HepG2 (cell line): ENCODE data around the gene MRPL43. TPM values are rescaled to one million over a fixed set of nuclear protein-coding genes. Genes with fewer than 3 reads are reported as not detected.

Source experiments
- ATAC-seq: fragments of 200-7000 bp; cut with Tn5 transposase; 3 replicates; pipeline ENCODE4 v1.9.1; 2020; ENCODE audit warnings: mild to moderate bottlenecking, moderate library complexity
- BruUV-seq: library from RNA; stranded (reverse); fragments of 400-500 nt; replicated peaks from 2 replicates; lab custom pipeline; 2021; lab: Mats Ljungman, UMichigan
- CTCF ChIA-PET: fragments of 300-600 bp; formaldehyde crosslinking; extraction: SDS; loops from one replicate; lab custom pipeline; 2021; ENCODE audit warnings: low total read pairs, inconsistent platforms, low intra/inter-chr PET ratio; lab: Yijun Ruan, JAX
- POLR2A ChIA-PET: fragments of 350-600 bp; sonication (Branson Sonifier 250); formaldehyde crosslinking; loops from one replicate; lab custom pipeline; 2020; ENCODE audit warnings: antibody characterized with exemption, inconsistent platforms; lab: Yijun Ruan, JAX
- DNase-seq: peaks from one replicate; pipeline ENCODE4 v3.0.0-alpha.2; 2015; ENCODE audit warnings: low spot score
- FAIRE-seq: peaks from 3 replicates; lab custom pipeline; 2011; peaks lifted over from hg19 to GRCh38; lab: Jason Lieb, UNC
- H2AFZ ChIP-seq: one replicate; pipeline ENCODE4 v1.6.1; 2011; ENCODE audit warnings: low read length, inconsistent platforms
- H3K27ac ChIP-seq: fragments of 300-600 bp; 3 replicates; pipeline ENCODE4 v1.8.0; 2011; ENCODE audit warnings: mixed run types, mild to moderate bottlenecking, mixed read lengths, low read length, inconsistent platforms; ENCODE audit not compliant: insufficient read depth; ENCODE audit errors: extremely low read length
- H3K27me3 ChIP-seq, 2 experiments: fragments of 200-600 bp in 1 of 2; 2 replicates in 1 of 2; 3 replicates in 1 of 2; pipeline versions ENCODE4 v1.6.0 to v1.8.0; 2011; ENCODE audit warnings: low read length in 2 of 2, mild to moderate bottlenecking in 2 of 2, moderate library complexity in 2 of 2, inconsistent platforms in 1 of 2; ENCODE audit not compliant: insufficient read depth in 2 of 2, control insufficient read depth in 1 of 2
- H3K36me3 ChIP-seq, 2 experiments: fragments of 200-600 bp in 1 of 2; replicated peaks in 1 of 2; 2 replicates in 1 of 2; 3 replicates in 1 of 2; pipeline versions ENCODE4 v1.5.1 to v1.8.0; 2011; ENCODE audit warnings: low read length in 2 of 2, inconsistent platforms in 1 of 2; ENCODE audit not compliant: insufficient read depth in 2 of 2, control insufficient read depth in 1 of 2
- H3K4me1 ChIP-seq: 2 replicates; pipeline ENCODE4 v1.5.1; 2012; ENCODE audit warnings: low read length, inconsistent platforms; ENCODE audit not compliant: insufficient read depth
- H3K4me2 ChIP-seq: 2 replicates; pipeline ENCODE4 v1.6.0; 2011; ENCODE audit warnings: low read depth, low read length, inconsistent platforms
- H3K4me3 ChIP-seq, 3 experiments: fragments of 200-600 bp in 1 of 3; sonication (generic), shearing (Covaris generic) in 1 of 3; replicated peaks in 1 of 3; 2 replicates each; pipeline ENCODE4 v1.5.1; 2011 to 2016; ENCODE audit warnings: low read length in 3 of 3, inconsistent platforms in 2 of 3, low read depth in 2 of 3, mild to moderate bottlenecking in 2 of 3, control low read depth in 1 of 3, mixed read lengths in 1 of 3; ENCODE audit not compliant: insufficient read depth in 1 of 3
- H3K79me2 ChIP-seq: one replicate; pipeline ENCODE4 v1.6.1; 2011; ENCODE audit warnings: low read length, inconsistent platforms; ENCODE audit not compliant: insufficient read depth
- H3K9ac ChIP-seq: 2 replicates; pipeline ENCODE4 v1.6.0; 2011; ENCODE audit warnings: mild to moderate bottlenecking, low read depth, low read length, inconsistent platforms; ENCODE audit not compliant: insufficient read depth
- H3K9me3 ChIP-seq: 2 replicates; pipeline ENCODE4 v1.5.1; 2012; ENCODE audit warnings: mild to moderate bottlenecking, low read length
- H4K20me1 ChIP-seq: 2 replicates; pipeline ENCODE4 v1.6.0; 2011; ENCODE audit warnings: inconsistent platforms, mild to moderate bottlenecking, low read length, moderate library complexity; ENCODE audit not compliant: insufficient read depth
- ARNT2 ChIP-seq: sonication (generic); formaldehyde crosslinking; IDR thresholded peaks from 2 replicates; pipeline ENCODE4 v1.8.0; 2022; ENCODE audit warnings: mild to moderate bottlenecking, low read depth, missing genetic modification reagents, moderate library complexity
- ATM ChIP-seq: fragments of 450-650 bp; IDR thresholded peaks from 2 replicates; pipeline ENCODE4 v1.7.1; 2017; ENCODE audit warnings: mild to moderate bottlenecking, borderline replicate concordance
- GATA4 ChIP-seq: sonication (generic); IDR thresholded peaks from 2 replicates; pipeline ENCODE4 v1.6.1; 2016; ENCODE audit warnings: antibody characterized with exemption, low read depth, borderline replicate concordance
- PPARG ChIP-seq: conservative IDR thresholded peaks from 2 replicates; pipeline ENCODE4 v1.6.1; 2016; ENCODE audit warnings: missing biosample characterization, missing genetic modification reagents
- RARA ChIP-seq: IDR thresholded peaks from 2 replicates; pipeline ENCODE4 v1.6.1; 2016; ENCODE audit warnings: missing genetic modification reagents, missing compliant biosample characterization
- RFXANK ChIP-seq: IDR thresholded peaks from 2 replicates; pipeline ENCODE4 v1.6.1; 2016
- TEAD3 ChIP-seq: optimal IDR thresholded peaks from 2 replicates; pipeline ENCODE3; 2016; ENCODE audit warnings: borderline replicate concordance
- ZNF468 ChIP-seq: sonication (generic); formaldehyde crosslinking; IDR thresholded peaks from 2 replicates; pipeline ENCODE4 v1.8.0; 2022; ENCODE audit warnings: mild to moderate bottlenecking, moderate library complexity, missing genetic modification reagents
- ZNF501 ChIP-seq: sonication (generic); formaldehyde crosslinking; IDR thresholded peaks from 2 replicates; pipeline ENCODE4 v1.5.1; 2020; ENCODE audit warnings: mild to moderate bottlenecking, moderate library complexity, missing genetic modification reagents
- ZNF761 ChIP-seq: sonication (generic); formaldehyde crosslinking; conservative IDR thresholded peaks from 2 replicates; pipeline ENCODE4 v1.4.0; 2020; ENCODE audit warnings: mild to moderate bottlenecking, missing genetic modification reagents
- ZNF891 ChIP-seq: sonication (generic); formaldehyde crosslinking; IDR thresholded peaks from 2 replicates; pipeline ENCODE4 v1.5.0; 2020; ENCODE audit warnings: mild to moderate bottlenecking, missing genetic modification reagents
- WGBS: methylation state at CpG from one replicate; pipeline ENCODE4 v1.1.6; 2017; ENCODE audit warnings: low lambda C conversion rate; 5-methylcytosine and 5-hydroxymethylcytosine counted together
- in situ Hi-C: cut with HindIII; loops from 2 replicates; pipeline ENCODE4 v1.10.0; 2017; ENCODE audit warnings: low pct_unique_long_range_greater_than_20kb; ENCODE audit not compliant: extremely low pct_ligation_motif_present
- intact Hi-C: fragments of 100-400 bp; cut with micrococcal nuclease; formaldehyde crosslinking; loops from one replicate; pipeline ENCODE4 v1.10.0; 2022; ENCODE audit not compliant: unreplicated experiment
- polyA plus RNA-seq, 8 experiments: library from polyadenylated mRNA; depleted of rRNA in 3 of 8; stranded (reverse) in 7 of 8; unstranded in 1 of 8; fragments of >200 nt; fragmentation: Illumina TruSeq in 4 of 8; extraction: Trizol in 4 of 8; gene quantifications; 2 replicates each; pipeline versions ENCODE4 v1.2.1 to v1.2.3, GENCODE V29; 2011 to 2016; ENCODE audit warnings: low read depth in 4 of 8, missing spikeins in 1 of 8, mixed read lengths in 1 of 8; ENCODE audit not compliant: insufficient read depth in 1 of 8
- total RNA-seq, 5 experiments: library from RNA; depleted of rRNA; stranded (reverse); fragments of >200 nt; fragmentation: Illumina TruSeq; extraction: Trizol; gene quantifications; 2 replicates each; pipeline ENCODE4 v1.2.3, GENCODE V29; 2016; ENCODE audit warnings: low read depth in 1 of 5
- TF ChIP-seq, protein P1 (sequence below): sonication (generic); formaldehyde crosslinking; IDR thresholded peaks from 2 replicates; pipeline ENCODE4 v1.5.0; 2020; ENCODE audit warnings: mild to moderate bottlenecking, missing genetic modification reagents
- TF ChIP-seq, protein P2 (sequence below): sonication (generic); formaldehyde crosslinking; IDR thresholded peaks from 2 replicates; pipeline ENCODE4 v1.4.0; 2020; ENCODE audit warnings: missing genetic modification reagents
- TF ChIP-seq, protein P3 (sequence below): sonication (generic); formaldehyde crosslinking; IDR thresholded peaks from 2 replicates; pipeline ENCODE4 v1.8.0; 2022; ENCODE audit warnings: missing genetic modification reagents, mild to moderate bottlenecking, borderline replicate concordance
- TF ChIP-seq, protein P4 (sequence below): sonication (generic); formaldehyde crosslinking; IDR thresholded peaks from 2 replicates; pipeline ENCODE4 v1.8.0; 2022; ENCODE audit warnings: missing genetic modification reagents, mild to moderate bottlenecking, inconsistent platforms, borderline replicate concordance
- TF ChIP-seq, protein P5 (sequence below): sonication (generic); formaldehyde crosslinking; IDR thresholded peaks from 2 replicates; pipeline ENCODE4 v1.5.0; 2020; ENCODE audit warnings: mild to moderate bottlenecking, missing genetic modification reagents, moderate library complexity

The MRPL43 gene
- total and polyA plus RNA-seq, 2 of the 13 experiments (the other 11 are each of a cell fraction or from before 2014, with no cell fraction given) = 71.0 to 73.7 TPM

DNA sequence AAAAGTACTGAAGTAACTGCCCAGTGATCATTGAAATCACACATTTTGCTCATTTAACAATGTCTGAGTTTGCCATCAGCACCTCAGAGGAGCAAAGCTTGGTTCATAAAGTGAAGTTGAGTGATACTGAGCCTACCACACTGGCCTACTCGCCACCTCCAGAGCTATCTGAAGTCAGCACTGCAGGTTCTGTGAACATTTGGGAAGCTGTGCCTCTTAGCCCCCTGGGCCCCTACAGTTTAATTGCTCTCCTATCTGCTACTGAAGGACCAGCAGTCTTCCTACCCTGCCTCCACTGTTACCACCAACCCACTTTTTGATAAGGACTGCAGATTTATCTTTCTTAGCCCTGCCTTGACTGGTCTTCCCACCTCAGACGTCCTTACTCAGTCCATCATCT, 20.0 kb downstream of the MRPL43 start (continued):
- TF ChIP-seq ARNT2 (CRISPR knock-in tag) = no peak
- TF ChIP-seq, all 625 proteins: peak for 4

DNA sequence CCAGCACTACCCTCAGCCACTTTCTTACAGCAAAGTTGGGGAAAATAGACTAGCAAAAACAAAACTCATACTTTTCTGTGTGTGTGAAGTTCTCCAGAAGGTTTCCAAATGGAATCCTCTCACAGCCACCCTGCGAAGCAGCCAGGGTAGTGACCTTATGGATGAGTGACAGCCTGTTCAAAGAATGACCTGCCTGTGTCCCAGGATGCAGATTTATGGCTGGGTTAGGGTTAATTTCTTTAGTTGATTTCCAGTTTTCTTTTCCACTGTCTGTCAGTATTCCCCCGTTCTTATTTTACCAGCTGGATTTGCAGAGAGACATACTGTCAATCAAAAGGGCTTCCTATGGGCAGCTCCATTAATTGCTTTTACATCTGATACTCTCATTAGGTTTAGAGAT, 20.4 kb downstream of the MRPL43 start:
- no TSS peak for BruUV-seq
- ATAC-seq (no peak), FAIRE-seq (no peak), DNase-seq (no peak)
- Histone ChIP-seq H3K9ac (no peak overlapping the region), H3K4me3 (no peak overlapping the region), H3K36me3 (peaks cover 0 to 9% of the 10 kb centered on the region in 2 experiments; a peak in 1 of 5 replicates), H3K9me3 (no peaks in the 10 kb centered on the region), H3K27ac (peak overlapping the region; percentile 36), H3K27me3 (no peaks in the 10 kb centered on the region; a peak in 1 of 5 replicates), H3K4me1 (peaks cover 84% of the 10 kb centered on the region), H3K79me2 (peaks cover 20% of the 10 kb centered on the region), H2AFZ (no peak overlapping the region), H3K4me2 (no peak overlapping the region), H4K20me1 (no peaks in the 10 kb centered on the region; the same call in 1 of the 2 replicates)
- in situ Hi-C loops (no loop called here), intact Hi-C loops (no loop called here)
- WGBS = 71% methylated on average over 2 of the region's 2 CpGs
- CTCF ChIA-PET = no interaction called here
- POLR2A ChIA-PET = interaction anchor here (0.8 to 12.6 kb wide), 3 partner anchors 8 to 25 kb away, joined by 3 to 277 read pairs (median 3); partner anchors contain the start of genes LZTS2, MRPL43 and TWNK
- TF ChIP-seq PPARG (CRISPR knock-in tag) = no peak
- TF ChIP-seq, protein P1, sequence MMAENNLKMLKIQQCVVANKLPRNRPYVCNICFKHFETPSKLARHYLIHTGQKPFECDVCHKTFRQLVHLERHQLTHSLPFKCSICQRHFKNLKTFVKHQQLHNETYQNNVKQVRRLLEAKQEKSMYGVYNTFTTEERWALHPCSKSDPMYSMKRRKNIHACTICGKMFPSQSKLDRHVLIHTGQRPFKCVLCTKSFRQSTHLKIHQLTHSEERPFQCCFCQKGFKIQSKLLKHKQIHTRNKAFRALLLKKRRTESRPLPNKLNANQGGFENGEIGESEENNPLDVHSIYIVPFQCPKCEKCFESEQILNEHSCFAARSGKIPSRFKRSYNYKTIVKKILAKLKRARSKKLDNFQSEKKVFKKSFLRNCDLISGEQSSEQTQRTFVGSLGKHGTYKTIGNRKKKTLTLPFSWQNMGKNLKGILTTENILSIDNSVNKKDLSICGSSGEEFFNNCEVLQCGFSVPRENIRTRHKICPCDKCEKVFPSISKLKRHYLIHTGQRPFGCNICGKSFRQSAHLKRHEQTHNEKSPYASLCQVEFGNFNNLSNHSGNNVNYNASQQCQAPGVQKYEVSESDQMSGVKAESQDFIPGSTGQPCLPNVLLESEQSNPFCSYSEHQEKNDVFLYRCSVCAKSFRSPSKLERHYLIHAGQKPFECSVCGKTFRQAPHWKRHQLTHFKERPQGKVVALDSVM (CRISPR knock-in tag) = no peak
- TF ChIP-seq, protein P2, sequence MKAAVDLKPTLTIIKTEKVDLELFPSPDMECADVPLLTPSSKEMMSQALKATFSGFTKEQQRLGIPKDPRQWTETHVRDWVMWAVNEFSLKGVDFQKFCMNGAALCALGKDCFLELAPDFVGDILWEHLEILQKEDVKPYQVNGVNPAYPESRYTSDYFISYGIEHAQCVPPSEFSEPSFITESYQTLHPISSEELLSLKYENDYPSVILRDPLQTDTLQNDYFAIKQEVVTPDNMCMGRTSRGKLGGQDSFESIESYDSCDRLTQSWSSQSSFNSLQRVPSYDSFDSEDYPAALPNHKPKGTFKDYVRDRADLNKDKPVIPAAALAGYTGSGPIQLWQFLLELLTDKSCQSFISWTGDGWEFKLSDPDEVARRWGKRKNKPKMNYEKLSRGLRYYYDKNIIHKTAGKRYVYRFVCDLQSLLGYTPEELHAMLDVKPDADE (CRISPR knock-in tag) = no peak
- TF ChIP-seq, protein P3, sequence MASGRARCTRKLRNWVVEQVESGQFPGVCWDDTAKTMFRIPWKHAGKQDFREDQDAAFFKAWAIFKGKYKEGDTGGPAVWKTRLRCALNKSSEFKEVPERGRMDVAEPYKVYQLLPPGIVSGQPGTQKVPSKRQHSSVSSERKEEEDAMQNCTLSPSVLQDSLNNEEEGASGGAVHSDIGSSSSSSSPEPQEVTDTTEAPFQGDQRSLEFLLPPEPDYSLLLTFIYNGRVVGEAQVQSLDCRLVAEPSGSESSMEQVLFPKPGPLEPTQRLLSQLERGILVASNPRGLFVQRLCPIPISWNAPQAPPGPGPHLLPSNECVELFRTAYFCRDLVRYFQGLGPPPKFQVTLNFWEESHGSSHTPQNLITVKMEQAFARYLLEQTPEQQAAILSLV = no peak
- TF ChIP-seq ZNF468 (CRISPR knock-in tag) = no peak
- TF ChIP-seq ZNF891 = no peak
- TF ChIP-seq, protein P4, sequence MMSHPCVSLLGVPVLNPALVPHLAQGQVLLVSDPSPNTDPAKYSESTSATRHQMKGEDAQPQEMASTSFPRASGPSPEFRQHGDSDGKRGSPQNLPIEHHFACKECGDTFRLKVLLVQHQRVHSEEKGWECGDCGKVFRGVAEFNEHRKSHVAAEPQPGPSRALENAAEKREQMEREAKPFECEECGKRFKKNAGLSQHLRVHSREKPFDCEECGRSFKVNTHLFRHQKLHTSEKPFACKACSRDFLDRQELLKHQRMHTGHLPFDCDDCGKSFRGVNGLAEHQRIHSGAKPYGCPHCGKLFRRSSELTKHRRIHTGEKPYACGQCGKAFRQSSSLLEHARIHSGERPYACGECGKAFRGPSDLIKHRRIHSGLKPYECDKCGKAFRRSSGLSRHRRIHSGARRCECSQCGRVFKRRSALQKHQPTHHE (CRISPR knock-in tag) = no peak
- TF ChIP-seq ZNF501 (CRISPR knock-in tag) = 0 out of 2 replicates have a peak, but pooled peaks have one; percentile 28
- no peak for TF ChIP-seq RARA (CRISPR knock-in tag)
- TF ChIP-seq TEAD3 (CRISPR knock-in tag) = no peak
- TF ChIP-seq GATA4 = no peak
- no peak for TF ChIP-seq RFXANK
- TF ChIP-seq, protein P5, sequence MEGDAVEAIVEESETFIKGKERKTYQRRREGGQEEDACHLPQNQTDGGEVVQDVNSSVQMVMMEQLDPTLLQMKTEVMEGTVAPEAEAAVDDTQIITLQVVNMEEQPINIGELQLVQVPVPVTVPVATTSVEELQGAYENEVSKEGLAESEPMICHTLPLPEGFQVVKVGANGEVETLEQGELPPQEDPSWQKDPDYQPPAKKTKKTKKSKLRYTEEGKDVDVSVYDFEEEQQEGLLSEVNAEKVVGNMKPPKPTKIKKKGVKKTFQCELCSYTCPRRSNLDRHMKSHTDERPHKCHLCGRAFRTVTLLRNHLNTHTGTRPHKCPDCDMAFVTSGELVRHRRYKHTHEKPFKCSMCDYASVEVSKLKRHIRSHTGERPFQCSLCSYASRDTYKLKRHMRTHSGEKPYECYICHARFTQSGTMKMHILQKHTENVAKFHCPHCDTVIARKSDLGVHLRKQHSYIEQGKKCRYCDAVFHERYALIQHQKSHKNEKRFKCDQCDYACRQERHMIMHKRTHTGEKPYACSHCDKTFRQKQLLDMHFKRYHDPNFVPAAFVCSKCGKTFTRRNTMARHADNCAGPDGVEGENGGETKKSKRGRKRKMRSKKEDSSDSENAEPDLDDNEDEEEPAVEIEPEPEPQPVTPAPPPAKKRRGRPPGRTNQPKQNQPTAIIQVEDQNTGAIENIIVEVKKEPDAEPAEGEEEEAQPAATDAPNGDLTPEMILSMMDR (CRISPR knock-in tag) = no peak
- TF ChIP-seq ATM = no peak
- no peak for TF ChIP-seq ZNF761
